ENCODE measurements around the gene DPH6. TPM values are rescaled to one million over a fixed set of nuclear protein-coding genes. Genes with fewer than 3 reads are reported as not detected.
"Not testable (repeated sequence)": the region's sequence is repeated elsewhere in the genome, so short reads cannot be mapped to it uniquely, and the experiment has no call there.

Gene DPH6
- polyA plus RNA-seq (2013, experiment 1 of 2; ENCODE audit: insufficient read length): 8.5 TPM
- polyA plus RNA-seq (2013, experiment 2 of 2; ENCODE audit: insufficient read length): 8.0 TPM

GRCh38 chr15:35545824-35546510, at the start of gene DPH6:
Gene DPH6 (minus strand): TSS chr15:35546165. CDS start chr15:35546141, 24 bp downstream.
- peak; percentile 83 for DNase-seq

- DNase-seq: no peak
Measured at GRCh38 chr15:35595656-35596055, 49.7 kb upstream of the DPH6 start.

GRCh38 chr15:35591987-35592386, 46.0 kb upstream of the DPH6 start:
- DNase-seq: not testable (repeated sequence)

GRCh38 chr15:35583863-35584528, 38.0 kb upstream of the DPH6 start:
- no peak for DNase-seq

GRCh38 chr15:35580606-35581005, 34.6 kb upstream of the DPH6 start:
- no peak for DNase-seq

GRCh38 chr15:35567392-35567791, 21.4 kb upstream of the DPH6 start:
- DNase-seq: no peak

GRCh38 chr15:35566991-35567390, 21.0 kb upstream of the DPH6 start:
- DNase-seq: no peak

- no peak for DNase-seq
Measured at GRCh38 chr15:35565901-35566300, 19.9 kb upstream of the DPH6 start.

GRCh38 chr15:35562641-35563040, 16.7 kb upstream of the DPH6 start:
- DNase-seq: no peak

- no peak for DNase-seq
Measured at GRCh38 chr15:35561308-35561707, 15.3 kb upstream of the DPH6 start.

GRCh38 chr15:35560870-35561269, 14.9 kb upstream of the DPH6 start:
- no peak for DNase-seq

- no peak for DNase-seq
Measured at GRCh38 chr15:35560258-35560657, 14.3 kb upstream of the DPH6 start.

GRCh38 chr15:35559683-35560082, 13.7 kb upstream of the DPH6 start:
- DNase-seq: no peak

GRCh38 chr15:35557544-35557943, 11.6 kb upstream of the DPH6 start:
- DNase-seq: peak; percentile 78

GRCh38 chr15:35557012-35557411, 11.0 kb upstream of the DPH6 start:
- no peak for DNase-seq

- no peak for DNase-seq
Measured at GRCh38 chr15:35555244-35555643, 9.3 kb upstream of the DPH6 start.

GRCh38 chr15:35550957-35551356, 5.0 kb upstream of the DPH6 start:
- no peak for DNase-seq

- DNase-seq: no peak
Measured at GRCh38 chr15:35549567-35549966, 3.6 kb upstream of the DPH6 start.

GRCh38 chr15:35548435-35548834, 2.5 kb upstream of the DPH6 start:
- DNase-seq: no peak

GRCh38 chr15:35547775-35548364, 1.9 kb upstream of the DPH6 start:
- no peak for DNase-seq

GRCh38 chr15:35546511-35547381, 781 bp upstream of the DPH6 start:
- DNase-seq: peak; percentile 5

GRCh38 chr15:35545316-35545823, 595 bp downstream of the DPH6 start:
- DNase-seq: peak; percentile 60

- DNase-seq: peak; percentile 68
Measured at GRCh38 chr15:35540885-35541284, 5.1 kb downstream of the DPH6 start.

All from fibroblast of skin of back (primary cell).